PC-3 (cell line): ENCODE measurements around the gene CYTH4. TPM values are rescaled to one million over a fixed set of nuclear protein-coding genes. Genes with fewer than 3 reads are reported as not detected.

Experiments
- ATAC-seq: fragments of 200-7000 bp; cut with Tn5 transposase; 2 replicates; pipeline ENCODE4 v1.9.1; 2020; ENCODE audit warnings: mild to moderate bottlenecking, moderate library complexity
- BruUV-seq: library from RNA; stranded (reverse); fragments of 400-500 nt; replicated peaks from 2 replicates; lab custom pipeline; 2021; lab: Mats Ljungman, UMichigan
- CTCF ChIA-PET: fragments of 300-600 bp; sonication (Branson Sonifier 250); formaldehyde crosslinking; loops from one replicate; lab custom pipeline; 2022; ENCODE audit warnings: antibody characterized with exemption; lab: Charles Lee
- POLR2A ChIA-PET: fragments of 300-600 bp; sonication (Branson Sonifier 250); formaldehyde crosslinking; loops from one replicate; lab custom pipeline; 2022; ENCODE audit warnings: antibody characterized with exemption; ENCODE audit not compliant: unreplicated experiment; lab: Charles Lee
- DNase-seq: peaks from one replicate; pipeline ENCODE4 v3.0.0-alpha.2; 2015
- H2AFZ ChIP-seq: fragments of 300-600 bp; sonication (generic); 2 replicates; pipeline ENCODE4 v1.6.0; 2016; ENCODE audit warnings: antibody characterized with exemption, low read length
- H3F3A ChIP-seq: fragments of 300-600 bp; sonication (generic); one replicate; pipeline ENCODE4 v1.6.0; 2017; ENCODE audit warnings: antibody characterized with exemption, low read length, control low read depth, mild to moderate bottlenecking; ENCODE audit not compliant: unreplicated experiment
- H3K27ac ChIP-seq: fragments of 300-600 bp; sonication (generic); 2 replicates; pipeline ENCODE4 v1.5.1; 2016; ENCODE audit warnings: mild to moderate bottlenecking, low read length
- H3K27me3 ChIP-seq: fragments of 300-600 bp; sonication (generic); 2 replicates; pipeline ENCODE4 v1.6.1; 2016; ENCODE audit warnings: low read length, mixed read lengths
- H3K36me3 ChIP-seq: fragments of 300-600 bp; sonication (generic); 2 replicates; pipeline ENCODE4 v1.6.1; 2016; ENCODE audit warnings: low read depth, mixed run types, low read length, mixed read lengths
- H3K4me1 ChIP-seq: fragments of 300-600 bp; sonication (generic); 2 replicates; pipeline ENCODE4 v1.5.1; 2016; ENCODE audit warnings: low read length; ENCODE audit not compliant: insufficient read depth
- H3K4me2 ChIP-seq: fragments of 300-600 bp; sonication (generic); 2 replicates; pipeline ENCODE4 v1.6.0; 2016; ENCODE audit warnings: low read length
- H3K4me3 ChIP-seq: fragments of 300-600 bp; sonication (generic); 2 replicates; pipeline ENCODE4 v1.5.1; 2016; ENCODE audit warnings: mild to moderate bottlenecking, low read length, mixed read lengths
- H3K79me2 ChIP-seq: fragments of 300-600 bp; sonication (generic); 2 replicates; pipeline ENCODE4 v1.6.1; 2017; ENCODE audit warnings: low read length, mixed read lengths
- H3K9ac ChIP-seq: fragments of 300-600 bp; sonication (generic); 2 replicates; pipeline ENCODE4 v1.6.0; 2016; ENCODE audit warnings: mild to moderate bottlenecking, low read length
- H3K9me2 ChIP-seq: fragments of 300-600 bp; sonication (generic); replicated peaks from 2 replicates; pipeline ENCODE4 v1.6.1; 2016; ENCODE audit warnings: mixed run types, low read length, mixed read lengths
- H3K9me3 ChIP-seq: fragments of 300-600 bp; sonication (generic); 2 replicates; pipeline ENCODE4 v1.6.1; 2016; ENCODE audit warnings: low read length, mixed read lengths
- H4K20me1 ChIP-seq: fragments of 300-600 bp; sonication (generic); 2 replicates; pipeline ENCODE4 v1.6.1; 2016; ENCODE audit warnings: low read length, mixed read lengths
- CTCF ChIP-seq: fragments of 300-600 bp; sonication (generic); conservative IDR thresholded peaks from 2 replicates; pipeline ENCODE4 v1.5.1; 2017; ENCODE audit warnings: antibody characterized with exemption, low read depth, mild to moderate bottlenecking, low read length
- EZH2 ChIP-seq: fragments of 300-600 bp; sonication (generic); IDR thresholded peaks from one replicate; pipeline ENCODE4 v1.6.1; 2017; ENCODE audit warnings: antibody characterized with exemption, mild to moderate bottlenecking, low read length; ENCODE audit not compliant: unreplicated experiment
- EZH2phosphoT487 ChIP-seq: fragments of 300-600 bp; sonication (generic); IDR thresholded peaks from 2 replicates; pipeline ENCODE4 v1.6.1; 2018; ENCODE audit warnings: mild to moderate bottlenecking, antibody characterized with exemption, low read length, borderline replicate concordance
- intact Hi-C: fragments of 100-400 bp; cut with micrococcal nuclease; formaldehyde crosslinking; loops from 2 replicates; pipeline ENCODE4 v1.9.0; 2023
- total RNA-seq: library from RNA; depleted of rRNA; stranded (reverse); fragments of >200 nt; gene quantifications from 2 replicates; pipeline ENCODE4 v1.2.3, GENCODE V29; 2014

Gene CYTH4
- total RNA-seq, 1 experiment from 2014 or later = 1.9 TPM

DNA sequence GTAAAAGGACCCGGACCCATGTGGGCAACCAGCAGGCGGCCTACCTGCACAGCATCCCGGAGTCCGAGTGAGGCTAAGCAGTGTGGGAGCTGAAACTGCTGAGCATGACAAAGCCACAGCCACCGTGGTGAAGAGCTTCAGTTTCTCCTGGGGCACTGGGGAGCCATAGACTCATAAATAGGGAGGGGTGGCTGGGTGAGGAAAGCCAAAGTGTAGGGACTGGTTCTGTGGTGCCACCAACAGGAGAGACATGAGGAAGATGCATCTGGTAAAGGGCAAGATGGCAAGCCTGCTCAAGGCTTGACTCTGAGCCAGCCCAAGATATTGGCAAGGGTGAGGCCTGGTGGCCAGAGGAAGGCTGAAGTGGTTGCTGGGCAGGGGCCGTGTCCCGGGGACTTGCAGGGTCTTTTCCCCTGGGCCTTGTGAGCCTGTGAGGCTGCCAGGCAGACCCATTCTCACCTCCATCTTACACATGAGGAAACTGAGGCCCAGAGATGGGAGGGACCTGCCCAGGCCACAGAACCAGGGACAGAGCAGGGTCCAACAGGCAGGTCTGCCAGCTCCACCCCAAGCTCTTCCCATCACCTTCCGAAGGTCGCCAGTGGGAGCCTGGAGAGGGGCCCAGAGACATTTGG lies 30.4 kb downstream of the CYTH4 start:
- Histone ChIP-seq H4K20me1 (no peaks in the 10 kb centered on the region), H3K36me3 (no peaks in the 10 kb centered on the region), H3K4me3 (no peak overlapping the region), H3K79me2 (no peaks in the 10 kb centered on the region), H2AFZ (no peak overlapping the region), H3K9me2 (no peaks in the 10 kb centered on the region), H3K4me2 (no peak overlapping the region), H3K27ac (no peak overlapping the region), H3K4me1 (peaks cover 30% of the 10 kb centered on the region), H3K9me3 (no peaks in the 10 kb centered on the region), H3K27me3 (no peaks in the 10 kb centered on the region), H3K9ac (no peak overlapping the region), H3F3A (no peaks in the 10 kb centered on the region)
- CTCF ChIA-PET = no interaction called here
- intact Hi-C loops = no loop called here
- no peak for TF ChIP-seq CTCF
- ATAC-seq (no peak), DNase-seq (no peak)
- POLR2A ChIA-PET = no interaction called here
- BruUV-seq = no TSS peak

GRCh38 chr22:37313376-37314314 lies 31.3 kb downstream of the CYTH4 start:
- no peak for ATAC-seq
- TF ChIP-seq CTCF (no peak), EZH2 (no peak), EZH2phosphoT487 (no peak)
- no peaks in the 10 kb centered on the region for H3K9me2 ChIP-seq
- H3K4me3 ChIP-seq = no peak overlapping the region
- no peaks in the 10 kb centered on the region for H3F3A ChIP-seq
- H3K36me3 ChIP-seq = no peaks in the 10 kb centered on the region
- H3K27me3 ChIP-seq = no peaks in the 10 kb centered on the region
- intact Hi-C loops = no loop called here
- H3K79me2 ChIP-seq = no peaks in the 10 kb centered on the region
- no peak overlapping the region for H3K27ac ChIP-seq
- H3K4me1 ChIP-seq = peaks cover 30% of the 10 kb centered on the region
- no peaks in the 10 kb centered on the region for H3K9me3 ChIP-seq
- no peak overlapping the region for H3K9ac ChIP-seq
- ChIA-PET CTCF (no interaction called here), POLR2A (no interaction called here)
- no peak overlapping the region for H3K4me2 ChIP-seq
- no peaks in the 10 kb centered on the region for H4K20me1 ChIP-seq
- no peak overlapping the region for H2AFZ ChIP-seq
- BruUV-seq = no TSS peak
- DNase-seq = no peak
